ENCODE results near the gene TSPAN10. TPM values are rescaled to one million over a fixed set of nuclear protein-coding genes. Genes with fewer than 3 reads are reported as not detected.
"Not testable (repeated sequence)": the region's sequence is repeated elsewhere in the genome, so short reads cannot be mapped to it uniquely, and the experiment has no call there.

Gene TSPAN10
- total and polyA plus RNA-seq, 7 experiments from 2014 or later, result 0.32 to 1.9 (median 0.51) TPM

DNA sequence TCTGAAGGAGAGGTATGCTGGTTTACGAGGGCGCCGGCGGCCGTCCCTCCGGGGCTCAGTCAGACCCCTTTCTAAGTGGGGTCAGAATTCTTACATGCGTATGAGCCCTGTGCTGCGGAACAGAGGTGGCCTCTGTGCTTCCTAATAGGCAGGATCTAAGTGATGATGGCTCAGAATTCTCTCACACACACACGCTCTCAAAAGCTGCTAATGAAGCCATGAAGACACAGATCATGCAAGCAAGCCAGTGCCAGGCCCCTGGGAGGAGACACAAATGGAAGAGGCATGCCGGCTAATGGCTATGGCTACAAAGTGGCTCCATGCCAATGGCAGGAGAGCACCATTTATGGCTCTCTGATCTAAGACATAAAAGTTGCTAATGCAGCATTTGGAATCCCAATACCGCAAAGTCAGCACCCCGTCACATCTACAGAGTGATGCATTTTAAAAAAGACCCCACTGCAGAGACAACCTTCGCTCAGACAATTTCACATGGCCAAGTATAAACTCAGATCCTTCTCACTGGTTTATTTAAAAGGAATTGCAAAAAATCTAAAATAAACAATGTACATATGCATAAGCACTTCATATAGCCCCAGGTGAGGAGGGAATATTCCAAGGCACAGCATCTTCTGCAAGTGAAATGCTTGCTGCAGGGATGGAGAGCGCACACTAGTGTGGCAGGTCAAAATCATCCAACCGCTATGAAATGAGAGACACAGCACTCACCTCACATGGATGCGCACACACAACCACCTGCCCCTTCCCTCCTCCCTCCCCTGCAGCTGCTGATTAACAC, 24.6 kb upstream of the TSPAN10 start:
- POLR2A ChIA-PET, result no interaction called here
- Mint-ChIP-seq H3K4me1 (peaks cover 14 to 38% (median 21%) of the 10 kb centered on the region in 7 donors), H3K27me3 (no peaks in the 10 kb centered on the region), H3K36me3 (peaks cover 0 to 35% (median 13%) of the 10 kb centered on the region in 5 donors), H3K4me3 (no peak overlapping the region), H3K27ac (no peak overlapping the region), H3K9me3 (no peaks in the 10 kb centered on the region)
- no peak overlapping the region for H3K27ac ChIP-seq (ENCODE audit: low read depth, low read length)
- DNase-seq (no peak), ATAC-seq (no peak)
- no peak overlapping the region for H3K4me3 ChIP-seq (ENCODE audit: low read length)
- no peaks in the 10 kb centered on the region for H3K27me3 ChIP-seq (ENCODE audit: control insufficient read depth in 2 of 2, insufficient read depth in 2 of 2, low read length in 2 of 2)
- intact Hi-C loops (cut with micrococcal nuclease), result no loop called here
- H3K36me3 ChIP-seq (ENCODE audit: control insufficient read depth in 2 of 3, insufficient read depth in 3 of 3, low read length in 3 of 3), result peaks cover 13 to 81% (median 15%) of the 10 kb centered on the region in 3 experiments
- peaks cover 0 to 5% of the 10 kb centered on the region in 2 donors for H3K4me1 ChIP-seq (ENCODE audit: control insufficient read depth in 2 of 2, insufficient read depth in 2 of 2, low read length in 2 of 2)
- no peaks in the 10 kb centered on the region for H3K9me3 ChIP-seq (ENCODE audit: control insufficient read depth in 2 of 3, low read length in 3 of 3)
- CTCF ChIA-PET, result no interaction called here

DNA sequence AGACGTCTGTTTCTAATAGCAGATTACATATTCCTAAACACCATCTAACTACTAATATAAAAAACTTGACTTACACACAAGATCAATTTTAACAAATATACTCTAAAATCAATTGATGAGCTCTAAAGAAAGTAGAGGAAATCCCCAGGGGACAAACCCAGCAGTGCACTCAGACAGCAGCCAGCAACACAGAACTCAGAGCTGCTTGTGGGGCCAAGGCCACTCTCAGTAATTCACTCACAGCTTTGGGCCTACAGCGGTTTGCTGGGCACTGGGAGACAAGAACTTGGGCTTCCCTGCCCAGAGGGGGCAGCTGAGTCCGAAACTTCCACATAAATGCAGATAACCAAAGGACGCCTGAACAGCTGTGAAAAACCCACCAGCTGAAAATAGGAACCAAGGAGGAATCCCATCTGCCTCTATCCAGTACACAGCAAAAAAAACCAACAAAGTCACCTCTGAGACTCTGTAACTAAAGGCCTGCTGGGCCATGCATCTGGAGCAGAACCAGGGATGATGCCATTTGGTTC, 21.5 kb upstream of the TSPAN10 start:
- H3K27ac Mint-ChIP-seq, result peak overlapping the region in 5 of 9 donors; percentile 48 to 81 (median 51)
- ATAC-seq (no peak), DNase-seq (no peak)
- no peaks in the 10 kb centered on the region for H3K27me3 ChIP-seq (ENCODE audit: control insufficient read depth in 2 of 2, insufficient read depth in 2 of 2, low read length in 2 of 2)
- intact Hi-C loops (cut with micrococcal nuclease), result no loop called here
- ChIA-PET POLR2A (no interaction called here), CTCF (interaction anchor here (0.5 to 0.6 kb wide), 3 partner anchors 13 to 47 kb away, joined by 3 to 6 read pairs (median 3); no protein-coding TSS in a partner anchor)
- no peak overlapping the region for H3K4me3 ChIP-seq (ENCODE audit: low read length)
- H3K4me1 Mint-ChIP-seq, result peaks cover 14 to 38% (median 19%) of the 10 kb centered on the region in 7 donors
- H3K36me3 Mint-ChIP-seq, result peaks cover 5 to 28% (median 11%) of the 10 kb centered on the region in 5 donors
- H3K36me3 ChIP-seq (ENCODE audit: control insufficient read depth in 2 of 3, insufficient read depth in 3 of 3, low read length in 3 of 3), result peaks cover 5 to 57% (median 6%) of the 10 kb centered on the region in 3 experiments
- H3K9me3 ChIP-seq (ENCODE audit: control insufficient read depth in 2 of 3, low read length in 3 of 3), result no peaks in the 10 kb centered on the region
- H3K4me3 Mint-ChIP-seq, result no peak overlapping the region
- no peaks in the 10 kb centered on the region for H3K9me3 Mint-ChIP-seq
- no peak overlapping the region for H3K27ac ChIP-seq (ENCODE audit: low read depth, low read length)
- H3K4me1 ChIP-seq (ENCODE audit: control insufficient read depth in 2 of 2, insufficient read depth in 2 of 2, low read length in 2 of 2), result peaks cover 0 to 5% of the 10 kb centered on the region in 2 donors
- H3K27me3 Mint-ChIP-seq, result no peaks in the 10 kb centered on the region

DNA sequence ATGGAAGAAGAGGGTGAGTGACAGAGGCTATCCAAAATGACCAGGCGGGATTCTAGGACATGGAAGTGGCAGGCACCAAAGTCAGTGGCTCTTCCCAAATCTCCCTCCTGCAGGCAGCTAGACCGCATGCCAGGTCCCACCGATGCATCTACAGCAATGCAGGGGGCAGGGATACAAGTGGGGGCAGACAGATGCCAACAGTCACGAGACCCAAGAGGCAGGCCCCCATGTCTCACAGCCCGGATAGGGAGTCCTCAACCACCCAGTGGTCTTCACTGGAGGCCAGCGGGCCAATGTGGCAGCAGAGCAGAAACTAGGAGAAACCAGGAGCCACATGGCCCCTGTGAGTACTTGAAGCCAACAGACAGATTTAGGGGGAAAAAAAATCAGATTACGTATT, 20.1 kb upstream of the TSPAN10 start:
- CTCF ChIA-PET, result no interaction called here
- ATAC-seq (no peak), DNase-seq (no peak)
- Mint-ChIP-seq H3K27ac (peak overlapping the region in 1 of 9 donors; percentile 21), H3K4me3 (no peak overlapping the region), H3K27me3 (no peaks in the 10 kb centered on the region), H3K4me1 (peaks cover 14 to 39% (median 19%) of the 10 kb centered on the region in 7 donors), H3K36me3 (peaks cover 9 to 42% (median 22%) of the 10 kb centered on the region in 5 donors), H3K9me3 (no peaks in the 10 kb centered on the region)
- Histone ChIP-seq H3K36me3 (ENCODE audit: control insufficient read depth in 2 of 3, insufficient read depth in 3 of 3, low read length in 3 of 3) (peaks cover 11 to 65% (median 17%) of the 10 kb centered on the region in 3 experiments), H3K4me3 (ENCODE audit: low read length) (no peak overlapping the region), H3K9me3 (ENCODE audit: control insufficient read depth in 2 of 3, low read length in 3 of 3) (no peaks in the 10 kb centered on the region), H3K4me1 (ENCODE audit: control insufficient read depth in 2 of 2, insufficient read depth in 2 of 2, low read length in 2 of 2) (peaks cover 0 to 5% of the 10 kb centered on the region in 2 donors), H3K27me3 (ENCODE audit: control insufficient read depth in 2 of 2, insufficient read depth in 2 of 2, low read length in 2 of 2) (no peaks in the 10 kb centered on the region), H3K27ac (ENCODE audit: low read depth, low read length) (no peak overlapping the region)
- intact Hi-C loops (cut with micrococcal nuclease), result no loop called here
- POLR2A ChIA-PET, result no interaction called here

DNA sequence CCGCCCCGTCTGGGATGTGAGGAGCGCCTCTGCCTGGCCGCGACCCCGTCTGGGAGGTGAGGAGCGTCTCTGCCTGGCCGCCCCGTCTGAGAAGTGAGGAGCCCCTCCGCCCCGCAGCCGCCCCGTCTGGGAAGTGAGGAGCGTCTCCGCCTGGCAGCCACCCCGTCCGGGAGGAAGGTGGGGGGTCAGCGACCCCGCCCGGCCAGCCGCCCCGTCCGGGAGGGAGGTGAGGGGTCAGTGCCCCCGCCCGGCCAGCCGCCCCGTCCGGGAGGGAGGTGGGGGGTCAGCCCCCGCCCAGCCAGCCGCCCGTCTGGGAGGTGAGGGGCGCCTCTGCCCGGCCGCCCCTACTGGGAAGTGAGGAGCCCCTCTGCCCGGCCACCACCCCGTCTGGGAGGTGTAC, 18.7 kb upstream of the TSPAN10 start:
- peaks cover 14 to 35% (median 19%) of the 10 kb centered on the region in 7 donors for H3K4me1 Mint-ChIP-seq
- DNase-seq; H3K9me3 ChIP-seq (ENCODE audit: control insufficient read depth in 2 of 3, low read length in 3 of 3); POLR2A ChIA-PET; ATAC-seq; H3K27me3 ChIP-seq (ENCODE audit: control insufficient read depth in 2 of 2, insufficient read depth in 2 of 2, low read length in 2 of 2); H3K27me3 Mint-ChIP-seq; H3K4me3 Mint-ChIP-seq; H3K27ac Mint-ChIP-seq; H3K9me3 Mint-ChIP-seq; intact Hi-C loops (cut with micrococcal nuclease); H3K4me1 ChIP-seq (ENCODE audit: control insufficient read depth in 2 of 2, insufficient read depth in 2 of 2, low read length in 2 of 2); H3K27ac ChIP-seq (ENCODE audit: low read depth, low read length); H3K4me3 ChIP-seq (ENCODE audit: low read length); CTCF ChIA-PET: not testable (repeated sequence)
- peaks cover 9 to 37% (median 24%) of the 10 kb centered on the region in 5 donors for H3K36me3 Mint-ChIP-seq
- H3K36me3 ChIP-seq (ENCODE audit: control insufficient read depth in 2 of 3, insufficient read depth in 3 of 3, low read length in 3 of 3), result peaks cover 10 to 64% (median 18%) of the 10 kb centered on the region in 3 experiments

DNA sequence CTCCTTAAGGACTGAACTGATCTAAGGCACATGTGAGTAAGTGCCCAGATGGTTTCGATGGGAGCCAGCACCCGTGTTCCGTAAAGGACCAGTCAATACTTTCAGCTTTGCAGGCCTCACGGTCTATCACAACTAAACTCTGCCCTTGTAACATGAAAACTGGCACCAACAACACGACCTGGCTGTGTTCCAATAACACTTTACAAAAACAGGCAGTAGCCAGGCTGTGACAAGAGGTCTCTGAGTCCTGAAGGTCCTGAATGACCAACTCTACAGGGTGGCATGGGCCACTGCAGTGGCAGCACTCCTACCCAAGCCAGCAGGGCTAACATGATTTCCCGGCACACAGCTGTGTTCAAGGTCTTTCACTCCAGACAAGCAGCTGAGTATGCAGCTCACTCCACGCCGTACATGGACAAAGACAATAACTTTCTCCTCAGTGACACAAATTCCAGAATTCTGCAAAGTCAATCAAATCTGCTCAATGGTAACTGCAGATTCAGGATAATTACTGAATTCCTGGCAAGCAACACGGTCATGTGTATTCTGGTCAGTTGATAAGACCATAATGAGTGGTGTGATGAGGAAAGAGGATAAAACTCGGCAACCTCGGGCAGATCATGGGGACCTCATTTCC, 15.4 kb upstream of the TSPAN10 start:
- intact Hi-C loops (cut with micrococcal nuclease), result no loop called here
- POLR2A ChIA-PET, result interaction anchor here (1.0 kb wide), 1 partner anchor 35 kb away, joined by 4 read pairs; the partner anchor contains the start of gene PDE6G
- Mint-ChIP-seq H3K36me3 (peaks cover 22 to 52% (median 41%) of the 10 kb centered on the region in 5 donors), H3K27me3 (no peaks in the 10 kb centered on the region), H3K4me1 (peaks cover 3 to 28% (median 22%) of the 10 kb centered on the region in 7 donors), H3K9me3 (peaks cover 0 to 12% (median 4%) of the 10 kb centered on the region in 11 donors), H3K4me3 (no peak overlapping the region), H3K27ac (no peak overlapping the region)
- Histone ChIP-seq H3K4me3 (ENCODE audit: low read length) (no peak overlapping the region), H3K9me3 (ENCODE audit: control insufficient read depth in 2 of 3, low read length in 3 of 3) (no peaks in the 10 kb centered on the region), H3K27me3 (ENCODE audit: control insufficient read depth in 2 of 2, insufficient read depth in 2 of 2, low read length in 2 of 2) (no peaks in the 10 kb centered on the region), H3K27ac (ENCODE audit: low read depth, low read length) (no peak overlapping the region), H3K36me3 (ENCODE audit: control insufficient read depth in 2 of 3, insufficient read depth in 3 of 3, low read length in 3 of 3) (peaks cover 10 to 72% (median 15%) of the 10 kb centered on the region in 3 experiments), H3K4me1 (ENCODE audit: control insufficient read depth in 2 of 2, insufficient read depth in 2 of 2, low read length in 2 of 2) (no peaks in the 10 kb centered on the region)
- ATAC-seq (no peak), DNase-seq (no peak)
- CTCF ChIA-PET, result no interaction called here

DNA sequence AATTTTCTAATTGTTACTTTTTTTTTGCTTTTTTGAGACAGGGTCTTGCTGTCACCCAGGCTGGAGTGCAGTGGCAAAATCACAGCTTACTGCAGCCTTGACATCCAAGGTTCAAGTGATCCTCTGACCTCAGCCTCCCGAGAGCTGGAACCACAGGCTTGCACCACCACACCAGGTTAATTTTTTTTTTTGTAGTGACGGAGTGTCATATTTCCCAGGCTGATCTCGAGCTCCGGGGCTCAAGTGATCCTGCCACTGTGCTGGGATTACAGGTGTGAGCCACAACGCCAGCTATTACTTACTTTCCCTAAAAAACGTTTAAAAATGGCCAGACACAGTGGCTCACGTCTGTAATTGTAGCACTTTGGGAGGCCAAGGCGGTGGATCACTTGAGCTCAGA, 6.7 kb upstream of the TSPAN10 start:
- Mint-ChIP-seq H3K4me3 (no peak overlapping the region), H3K4me1 (peaks cover 8 to 30% (median 15%) of the 10 kb centered on the region in 7 donors), H3K36me3 (peaks cover 3 to 34% (median 21%) of the 10 kb centered on the region in 5 donors), H3K27ac (no peak overlapping the region), H3K9me3 (peaks cover 0 to 3% (median 0%) of the 10 kb centered on the region in 11 donors), H3K27me3 (no peaks in the 10 kb centered on the region)
- POLR2A ChIA-PET, result no interaction called here
- CTCF ChIA-PET, result no interaction called here
- ATAC-seq (no peak), DNase-seq (no peak)
- H3K36me3 ChIP-seq (ENCODE audit: control insufficient read depth in 2 of 3, insufficient read depth in 3 of 3, low read length in 3 of 3), result peaks cover 0 to 40% (median 6%) of the 10 kb centered on the region in 3 experiments
- intact Hi-C loops (cut with micrococcal nuclease), result no loop called here
- no peaks in the 10 kb centered on the region for H3K9me3 ChIP-seq (ENCODE audit: control insufficient read depth in 2 of 3, low read length in 3 of 3)
- no peaks in the 10 kb centered on the region for H3K27me3 ChIP-seq (ENCODE audit: control insufficient read depth in 2 of 2, insufficient read depth in 2 of 2, low read length in 2 of 2)
- no peak overlapping the region for H3K27ac ChIP-seq (ENCODE audit: low read depth, low read length)
- peaks cover 0 to under 1% of the 10 kb centered on the region in 2 donors for H3K4me1 ChIP-seq (ENCODE audit: control insufficient read depth in 2 of 2, insufficient read depth in 2 of 2, low read length in 2 of 2)
- H3K4me3 ChIP-seq (ENCODE audit: low read length), result no peak overlapping the region
